Skeletal muscle satellite cell (primary cell): ENCODE measurements around the gene A2M.

Experiments used
- H3K27me3 ChIP-seq: 2 replicates; pipeline ENCODE4 v1.7.0; 2013; ENCODE audit warnings: low read length; ENCODE audit not compliant: control insufficient read depth, insufficient read depth
- H3K36me3 ChIP-seq: 2 replicates; pipeline ENCODE4 v1.7.0; 2013; ENCODE audit warnings: mild to moderate bottlenecking, control low read depth, low read length; ENCODE audit not compliant: insufficient read depth
- H3K4me1 ChIP-seq: 2 replicates; pipeline ENCODE4 v1.7.0; 2013; ENCODE audit warnings: low read length; ENCODE audit not compliant: control insufficient read depth, insufficient read depth
- H3K4me2 ChIP-seq: 2 replicates; pipeline ENCODE4 v1.7.0; 2013; ENCODE audit warnings: mild to moderate bottlenecking, low read length
- H3K4me3 ChIP-seq: 2 replicates; pipeline ENCODE4 v1.7.0; 2013; ENCODE audit warnings: low read length
- H3K9ac ChIP-seq: 2 replicates; pipeline ENCODE4 v1.7.0; 2013; ENCODE audit warnings: mild to moderate bottlenecking, low read depth, low read length, moderate library complexity
- H3K9me3 ChIP-seq: replicated peaks from 2 replicates; pipeline ENCODE4 v1.7.0; 2013; ENCODE audit warnings: mild to moderate bottlenecking, control low read depth, low read length

Gene A2M

GRCh38 chr12:9134981-9135628 lies 19.4 kb upstream of the A2M start:
- Histone ChIP-seq H3K36me3 (no peaks in the 10 kb centered on the region), H3K9ac (no peak overlapping the region), H3K4me2 (no peak overlapping the region), H3K27me3 (no peaks in the 10 kb centered on the region), H3K4me3 (no peak overlapping the region), H3K4me1 (no peaks in the 10 kb centered on the region), H3K9me3 (no peaks in the 10 kb centered on the region)

DNA sequence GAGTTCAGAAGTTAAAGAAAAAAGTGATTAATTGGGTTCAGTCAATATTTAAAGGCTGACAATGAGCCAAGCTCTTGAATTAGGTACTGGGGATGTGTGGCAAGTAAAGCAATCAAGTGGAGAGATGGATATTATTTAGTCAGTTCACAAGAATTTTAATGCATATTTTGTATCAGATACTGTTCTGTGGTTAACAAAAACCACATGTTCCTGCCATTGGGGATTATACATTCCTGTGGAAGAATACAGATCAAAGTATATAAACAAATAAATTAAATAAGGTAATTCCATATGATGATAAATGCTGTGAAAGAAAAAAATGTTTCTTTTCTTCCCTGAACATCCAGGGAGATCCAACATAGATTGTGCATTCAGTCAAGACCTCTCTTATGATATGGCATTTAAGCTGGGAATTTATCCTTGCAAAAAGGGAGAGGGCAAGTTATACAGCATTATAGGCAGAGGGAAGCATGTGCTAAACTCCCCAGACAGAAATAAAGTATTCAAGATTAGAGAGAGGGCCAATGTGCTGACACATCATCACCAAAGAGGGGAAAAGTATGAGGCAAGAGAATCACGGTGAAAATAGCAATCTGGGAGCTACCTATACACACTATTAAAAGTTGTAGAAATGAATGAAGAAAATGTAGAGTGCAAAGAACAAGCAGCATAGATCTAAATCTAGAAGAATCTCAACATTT lies 17.6 kb upstream of the A2M start:
- H3K4me2 ChIP-seq: no peak overlapping the region
- no peaks in the 10 kb centered on the region for H3K4me1 ChIP-seq
- H3K36me3 ChIP-seq: no peaks in the 10 kb centered on the region
- H3K4me3 ChIP-seq: no peak overlapping the region
- no peaks in the 10 kb centered on the region for H3K9me3 ChIP-seq
- H3K9ac ChIP-seq: no peak overlapping the region
- H3K27me3 ChIP-seq: no peaks in the 10 kb centered on the region

- Histone ChIP-seq H3K9me3 (no peaks in the 10 kb centered on the region), H3K27me3 (no peaks in the 10 kb centered on the region), H3K9ac (no peak overlapping the region)
Observed at GRCh38 chr12:9132008-9132535, 16.4 kb upstream of the A2M start.

GRCh38 chr12:9130244-9130643 lies 14.5 kb upstream of the A2M start:
- no peak overlapping the region for H3K4me2 ChIP-seq
- no peaks in the 10 kb centered on the region for H3K36me3 ChIP-seq
- no peak overlapping the region for H3K9ac ChIP-seq
- H3K4me3 ChIP-seq: no peak overlapping the region
- no peaks in the 10 kb centered on the region for H3K4me1 ChIP-seq
- H3K9me3 ChIP-seq: no peaks in the 10 kb centered on the region
- no peaks in the 10 kb centered on the region for H3K27me3 ChIP-seq

More at GRCh38 chr12:9132008-9132535, 16.4 kb upstream of the A2M start:
- H3K36me3 ChIP-seq: no peaks in the 10 kb centered on the region
- no peak overlapping the region for H3K4me3 ChIP-seq
- H3K4me1 ChIP-seq: no peaks in the 10 kb centered on the region
- no peak overlapping the region for H3K4me2 ChIP-seq

DNA sequence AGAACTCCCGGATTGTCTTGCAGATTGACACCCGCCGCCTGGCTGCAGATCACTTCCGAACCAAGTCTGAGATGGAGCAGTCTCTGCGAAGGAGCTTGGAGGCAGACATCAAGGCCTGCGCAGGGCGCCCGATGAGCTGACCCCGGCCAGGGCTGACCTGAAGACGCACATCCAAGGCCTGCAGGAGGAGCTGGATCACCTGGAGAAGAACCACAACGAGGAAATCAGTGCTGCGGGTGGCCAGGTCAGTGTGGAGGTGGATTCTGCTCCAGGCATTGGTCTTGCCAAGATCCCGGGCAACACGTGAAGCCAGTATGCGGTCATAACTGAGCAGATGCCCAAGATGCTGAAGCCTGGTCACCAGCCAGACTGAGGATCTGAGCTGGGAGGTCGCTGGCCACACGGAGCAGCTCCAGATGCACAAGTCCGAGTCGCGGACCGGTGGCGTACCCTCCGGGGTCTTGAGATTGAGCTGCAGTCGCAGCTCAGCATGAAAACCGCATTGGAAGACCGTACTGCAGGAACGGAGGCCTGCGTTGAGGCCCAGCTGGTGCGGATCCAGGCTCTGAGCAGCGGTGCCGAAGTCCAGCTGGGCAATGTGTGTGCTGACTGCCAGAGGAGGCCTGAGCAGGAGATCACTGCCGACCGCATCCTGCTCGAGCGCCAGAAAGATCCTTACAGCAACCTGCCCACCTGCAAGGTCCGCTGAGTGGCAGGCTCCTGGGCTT lies 12.4 kb upstream of the A2M start:
- Histone ChIP-seq H3K36me3 (no peaks in the 10 kb centered on the region), H3K4me1 (no peaks in the 10 kb centered on the region), H3K4me2 (no peak overlapping the region), H3K9me3 (no peaks in the 10 kb centered on the region), H3K9ac (no peak overlapping the region), H3K27me3 (no peaks in the 10 kb centered on the region), H3K4me3 (no peak overlapping the region)

DNA sequence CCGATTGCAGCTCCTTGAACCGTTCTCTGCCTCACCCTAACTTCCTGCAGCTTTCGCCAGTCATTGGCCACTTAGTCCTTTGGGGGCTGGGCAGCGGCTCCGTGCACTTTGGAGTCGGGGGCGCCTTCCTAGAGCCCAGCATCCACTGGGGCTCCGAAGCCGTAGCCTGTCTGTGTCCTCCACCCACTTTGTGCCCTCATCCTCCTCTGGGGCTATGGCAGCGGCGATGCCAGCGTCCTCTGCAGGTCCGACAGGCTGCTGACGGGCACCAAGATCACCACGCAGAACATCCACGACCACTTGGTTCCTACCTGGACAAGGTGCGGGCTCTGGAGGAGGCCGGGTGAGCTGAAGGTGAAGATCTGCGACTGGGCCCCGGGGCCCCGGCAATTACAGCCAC lies 11.8 kb upstream of the A2M start:
- Histone ChIP-seq H3K36me3 (no peaks in the 10 kb centered on the region), H3K4me3 (no peak overlapping the region), H3K9me3 (no peaks in the 10 kb centered on the region), H3K27me3 (no peaks in the 10 kb centered on the region), H3K9ac (no peak overlapping the region), H3K4me2 (no peak overlapping the region), H3K4me1 (no peaks in the 10 kb centered on the region)

GRCh38 chr12:9124383-9125031 lies 8.8 kb upstream of the A2M start:
- Histone ChIP-seq H3K4me3 (no peak overlapping the region), H3K9ac (no peak overlapping the region), H3K27me3 (no peaks in the 10 kb centered on the region), H3K4me2 (no peak overlapping the region), H3K9me3 (no peaks in the 10 kb centered on the region), H3K36me3 (no peaks in the 10 kb centered on the region), H3K4me1 (no peaks in the 10 kb centered on the region)

DNA sequence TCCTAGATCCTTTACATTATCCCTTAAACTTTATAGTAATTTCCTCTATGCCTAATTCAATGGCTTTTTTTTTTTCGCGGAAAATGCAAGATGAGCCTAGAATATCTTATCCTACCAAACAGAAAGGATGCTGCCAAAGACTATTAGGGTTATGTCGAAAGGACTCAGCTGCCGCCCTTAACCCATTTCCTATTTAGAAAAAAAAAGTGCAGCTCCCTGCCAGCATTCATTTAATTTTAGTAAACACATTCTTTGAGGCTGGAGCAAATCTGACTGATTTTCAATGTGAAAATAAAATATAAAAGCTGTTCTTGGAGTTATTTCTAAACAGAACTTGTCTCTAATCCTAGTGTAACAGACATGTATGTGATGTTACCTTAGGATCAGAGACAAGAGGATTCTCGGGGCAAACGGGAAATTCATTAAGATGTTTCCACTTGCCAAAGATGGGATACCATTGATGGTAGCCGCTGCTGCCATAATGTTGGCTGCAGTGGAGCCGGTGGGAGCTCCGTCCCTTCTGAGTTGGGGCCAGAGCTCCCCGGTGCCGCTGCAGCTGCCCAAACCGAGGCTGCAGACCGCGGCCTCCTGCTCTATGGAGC lies 8.2 kb upstream of the A2M start:
- no peak overlapping the region for H3K4me3 ChIP-seq
- H3K4me2 ChIP-seq: no peak overlapping the region
- no peak overlapping the region for H3K9ac ChIP-seq
- H3K9me3 ChIP-seq: no peaks in the 10 kb centered on the region
- no peaks in the 10 kb centered on the region for H3K27me3 ChIP-seq
- no peaks in the 10 kb centered on the region for H3K4me1 ChIP-seq
- H3K36me3 ChIP-seq: no peaks in the 10 kb centered on the region

GRCh38 chr12:9122091-9122609 lies 6.4 kb upstream of the A2M start:
- H3K9ac ChIP-seq: no peak overlapping the region
- no peaks in the 10 kb centered on the region for H3K27me3 ChIP-seq
- no peak overlapping the region for H3K4me3 ChIP-seq
- H3K36me3 ChIP-seq: no peaks in the 10 kb centered on the region
- H3K9me3 ChIP-seq: no peaks in the 10 kb centered on the region
- H3K4me1 ChIP-seq: no peaks in the 10 kb centered on the region
- no peak overlapping the region for H3K4me2 ChIP-seq

DNA sequence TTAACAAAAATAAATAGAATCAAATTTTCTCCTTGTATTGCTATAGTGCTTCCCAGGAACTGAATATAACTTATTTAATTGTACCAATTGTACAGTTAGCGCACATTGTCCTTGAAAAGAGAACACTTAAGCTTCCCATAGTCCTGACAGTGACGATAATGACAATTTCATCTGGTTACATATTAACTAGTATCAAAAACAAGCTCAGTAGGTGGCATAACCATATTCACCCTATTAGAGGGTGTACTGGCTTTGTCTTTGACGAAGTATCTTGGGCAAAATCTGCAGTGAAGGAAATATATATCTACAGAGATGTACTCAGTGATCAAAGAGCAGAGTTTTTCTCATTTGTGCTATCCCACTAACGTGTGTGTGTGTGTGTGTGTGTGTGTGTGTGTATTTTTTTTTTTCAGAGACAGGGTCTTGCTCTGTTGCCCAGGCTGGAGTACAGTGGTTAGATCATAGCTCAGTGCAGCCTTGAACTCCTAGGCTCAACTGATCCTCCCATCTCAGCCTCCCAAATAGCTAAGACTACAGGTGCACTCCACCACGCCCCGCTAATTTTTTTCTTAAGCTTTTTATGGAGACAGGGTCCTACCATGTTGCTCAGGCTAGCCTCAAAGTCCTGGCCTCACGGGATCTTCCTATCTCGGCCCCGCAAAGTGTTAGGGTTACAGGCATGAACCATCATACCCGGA lies 4.9 kb upstream of the A2M start:
- no peaks in the 10 kb centered on the region for H3K27me3 ChIP-seq
- no peaks in the 10 kb centered on the region for H3K4me1 ChIP-seq
- no peak overlapping the region for H3K4me2 ChIP-seq
- no peak overlapping the region for H3K4me3 ChIP-seq
- no peaks in the 10 kb centered on the region for H3K9me3 ChIP-seq
- H3K36me3 ChIP-seq: no peaks in the 10 kb centered on the region
- no peak overlapping the region for H3K9ac ChIP-seq
